HG03039 (cell line): ENCODE data around the gene GLTP.

Source experiments
- ATAC-seq: cut with Tn5 transposase; IDR thresholded peaks from one replicate; pipeline ENCODE4 v1.9.1; 2021; ENCODE audit warnings: mild to moderate bottlenecking, moderate library complexity; ENCODE audit not compliant: unreplicated experiment

The GLTP gene

DNA sequence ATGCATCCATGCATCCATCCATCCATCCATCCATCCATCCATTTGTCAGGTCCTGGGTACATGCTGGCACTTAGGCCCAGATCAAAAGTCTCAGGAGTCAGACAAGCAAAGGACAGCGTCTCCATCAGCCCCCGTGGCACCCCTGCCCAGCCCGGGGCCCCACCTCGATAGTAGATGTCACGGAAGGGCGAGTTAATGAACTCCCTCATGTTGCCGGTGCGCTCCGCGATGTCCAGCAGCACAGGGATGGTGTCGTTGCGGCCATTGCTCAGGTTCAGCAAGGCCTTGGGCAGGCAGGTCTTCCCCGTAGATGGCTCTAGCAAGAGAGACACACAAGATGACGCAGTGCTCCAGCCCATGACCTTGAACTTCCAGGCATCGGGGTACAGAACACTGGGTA is 77.5 kb downstream of the GLTP start:
- ATAC-seq = no peak
